KOPT-K1 (cell line): ENCODE results near the gene STUM.
"Not testable (repeated sequence)": the region's sequence is repeated elsewhere in the genome, so short reads cannot be mapped to it uniquely, and the experiment has no call there.

Source experiments
- H3K27ac ChIP-seq: fragments of 200-600 bp; sonication (generic); 2 replicates; pipeline ENCODE4 v1.5.1; 2016; ENCODE audit warnings: antibody characterized with exemption, mild to moderate bottlenecking, low read depth, low read length; ENCODE audit not compliant: poor library complexity, severe bottlenecking
- H3K36me3 ChIP-seq: fragments of 200-600 bp; sonication (generic); 2 replicates; pipeline ENCODE4 v1.5.1; 2017; ENCODE audit warnings: antibody characterized with exemption, mild to moderate bottlenecking, low read length, moderate library complexity; ENCODE audit not compliant: insufficient read depth
- H3K9me3 ChIP-seq: fragments of 200-600 bp; sonication (generic); 2 replicates; pipeline ENCODE4 v1.5.1; 2017; ENCODE audit warnings: antibody characterized with exemption, low read length, mild to moderate bottlenecking; ENCODE audit not compliant: insufficient read depth, poor library complexity, severe bottlenecking

The STUM gene

GRCh38 chr1:226608699-226609505 lies 60.3 kb downstream of the STUM start:
- Histone ChIP-seq H3K27ac (no peak overlapping the region), H3K36me3 (no peaks in the 10 kb centered on the region), H3K9me3 (no peaks in the 10 kb centered on the region)

GRCh38 chr1:226609836-226610455 lies 61.4 kb downstream of the STUM start:
- H3K9me3 ChIP-seq: no peaks in the 10 kb centered on the region
- no peak overlapping the region for H3K27ac ChIP-seq
- H3K36me3 ChIP-seq: no peaks in the 10 kb centered on the region

- no peak overlapping the region for H3K27ac ChIP-seq
- no peaks in the 10 kb centered on the region for H3K36me3 ChIP-seq
- no peaks in the 10 kb centered on the region for H3K9me3 ChIP-seq
These were observed 62.1 kb downstream of the STUM start for GRCh38 chr1:226610671-226611070.

- H3K36me3 ChIP-seq: no peaks in the 10 kb centered on the region
- H3K9me3 ChIP-seq: peaks cover 5% of the 10 kb centered on the region
- no peak overlapping the region for H3K27ac ChIP-seq
These were observed 62.7 kb downstream of the STUM start for GRCh38 chr1:226611301-226611700.

GRCh38 chr1:226611980-226612379 lies 63.4 kb downstream of the STUM start:
- not testable (repeated sequence) for H3K27ac ChIP-seq, H3K36me3 ChIP-seq
- H3K9me3 ChIP-seq: peaks cover 12% of the 10 kb centered on the region

GRCh38 chr1:226615876-226616275 lies 67.3 kb downstream of the STUM start:
- peaks cover 15% of the 10 kb centered on the region for H3K9me3 ChIP-seq
- H3K27ac ChIP-seq: no peak overlapping the region
- no peaks in the 10 kb centered on the region for H3K36me3 ChIP-seq

- H3K36me3 ChIP-seq: no peaks in the 10 kb centered on the region
- H3K9me3 ChIP-seq: peaks cover 15% of the 10 kb centered on the region
- no peak overlapping the region for H3K27ac ChIP-seq
These were observed 68.1 kb downstream of the STUM start for GRCh38 chr1:226616636-226617035.

- H3K27ac ChIP-seq: no peak overlapping the region
- H3K36me3 ChIP-seq: no peaks in the 10 kb centered on the region
- peaks cover 15% of the 10 kb centered on the region for H3K9me3 ChIP-seq
These were observed 68.5 kb downstream of the STUM start for GRCh38 chr1:226617109-226617508.

- not testable (repeated sequence) for H3K27ac ChIP-seq, H3K36me3 ChIP-seq
- peaks cover 15% of the 10 kb centered on the region for H3K9me3 ChIP-seq
These were observed 69.2 kb downstream of the STUM start for GRCh38 chr1:226617719-226618118.

- no peaks in the 10 kb centered on the region for H3K36me3 ChIP-seq
- H3K9me3 ChIP-seq: peaks cover 15% of the 10 kb centered on the region
- no peak overlapping the region for H3K27ac ChIP-seq
These were observed 69.8 kb downstream of the STUM start for GRCh38 chr1:226618380-226618779.

GRCh38 chr1:226619031-226619430 lies 70.5 kb downstream of the STUM start:
- peaks cover 15% of the 10 kb centered on the region for H3K9me3 ChIP-seq
- H3K27ac ChIP-seq: no peak overlapping the region
- H3K36me3 ChIP-seq: no peaks in the 10 kb centered on the region

GRCh38 chr1:226622012-226622411 lies 73.4 kb downstream of the STUM start:
- Histone ChIP-seq H3K9me3 (peaks cover 2% of the 10 kb centered on the region), H3K36me3 (no peaks in the 10 kb centered on the region), H3K27ac (no peak overlapping the region)

GRCh38 chr1:226624526-226624925 lies 76.0 kb downstream of the STUM start:
- Histone ChIP-seq H3K36me3 (no peaks in the 10 kb centered on the region), H3K27ac (no peak overlapping the region), H3K9me3 (no peaks in the 10 kb centered on the region)

GRCh38 chr1:226625326-226625725 lies 76.8 kb downstream of the STUM start:
- H3K36me3 ChIP-seq: no peaks in the 10 kb centered on the region
- H3K9me3 ChIP-seq: no peaks in the 10 kb centered on the region
- H3K27ac ChIP-seq: no peak overlapping the region

- H3K27ac ChIP-seq: no peak overlapping the region
- H3K36me3 ChIP-seq: no peaks in the 10 kb centered on the region
- no peaks in the 10 kb centered on the region for H3K9me3 ChIP-seq
These were observed 77.4 kb downstream of the STUM start for GRCh38 chr1:226625832-226626576.
